Astrocyte (in vitro differentiated cells and primary cell): ENCODE results near the gene LRRC4C.

Experiments
- EZH2 ChIP-seq: IDR thresholded peaks from 2 replicates; pipeline ENCODE4 v1.6.1; 2012; ENCODE audit warnings: mild to moderate bottlenecking, low read length, inconsistent platforms; ENCODE audit not compliant: insufficient read depth
- TF ChIP-seq, protein P1 (sequence below): IDR thresholded peaks from 2 replicates; pipeline ENCODE4 v1.5.1; 2011; ENCODE audit warnings: low read depth, mild to moderate bottlenecking, inconsistent platforms, low read length, moderate library complexity; ENCODE audit not compliant: insufficient read depth

- TF ChIP-seq, protein P1, sequence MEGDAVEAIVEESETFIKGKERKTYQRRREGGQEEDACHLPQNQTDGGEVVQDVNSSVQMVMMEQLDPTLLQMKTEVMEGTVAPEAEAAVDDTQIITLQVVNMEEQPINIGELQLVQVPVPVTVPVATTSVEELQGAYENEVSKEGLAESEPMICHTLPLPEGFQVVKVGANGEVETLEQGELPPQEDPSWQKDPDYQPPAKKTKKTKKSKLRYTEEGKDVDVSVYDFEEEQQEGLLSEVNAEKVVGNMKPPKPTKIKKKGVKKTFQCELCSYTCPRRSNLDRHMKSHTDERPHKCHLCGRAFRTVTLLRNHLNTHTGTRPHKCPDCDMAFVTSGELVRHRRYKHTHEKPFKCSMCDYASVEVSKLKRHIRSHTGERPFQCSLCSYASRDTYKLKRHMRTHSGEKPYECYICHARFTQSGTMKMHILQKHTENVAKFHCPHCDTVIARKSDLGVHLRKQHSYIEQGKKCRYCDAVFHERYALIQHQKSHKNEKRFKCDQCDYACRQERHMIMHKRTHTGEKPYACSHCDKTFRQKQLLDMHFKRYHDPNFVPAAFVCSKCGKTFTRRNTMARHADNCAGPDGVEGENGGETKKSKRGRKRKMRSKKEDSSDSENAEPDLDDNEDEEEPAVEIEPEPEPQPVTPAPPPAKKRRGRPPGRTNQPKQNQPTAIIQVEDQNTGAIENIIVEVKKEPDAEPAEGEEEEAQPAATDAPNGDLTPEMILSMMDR, result no peak
- no peak for TF ChIP-seq EZH2
These were observed 213.1 kb downstream of the LRRC4C start for GRCh38 chr11:41246399-41246745.
